ENCODE data around the gene QSOX1.

DNA sequence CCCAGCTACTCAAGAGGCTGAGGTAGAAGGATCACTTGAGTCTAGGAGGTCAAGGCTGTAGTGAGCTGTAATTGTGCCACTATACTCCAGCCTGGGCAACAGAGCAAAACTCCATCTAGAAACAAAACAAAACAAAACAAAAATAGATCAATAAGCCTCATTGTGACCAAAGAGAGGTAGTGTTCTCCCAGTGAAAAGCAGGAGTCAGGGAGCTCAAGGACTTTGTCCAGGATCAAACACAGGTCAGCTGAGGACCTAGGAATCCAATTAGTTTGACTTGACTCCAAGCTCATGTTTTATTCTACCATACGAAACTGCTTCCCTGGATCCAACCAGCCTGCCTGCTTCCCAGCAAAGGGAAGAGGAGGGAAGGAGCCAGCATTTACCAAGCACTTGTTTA is 21.5 kb upstream of the QSOX1 start:
- TF ChIP-seq, protein P1, sequence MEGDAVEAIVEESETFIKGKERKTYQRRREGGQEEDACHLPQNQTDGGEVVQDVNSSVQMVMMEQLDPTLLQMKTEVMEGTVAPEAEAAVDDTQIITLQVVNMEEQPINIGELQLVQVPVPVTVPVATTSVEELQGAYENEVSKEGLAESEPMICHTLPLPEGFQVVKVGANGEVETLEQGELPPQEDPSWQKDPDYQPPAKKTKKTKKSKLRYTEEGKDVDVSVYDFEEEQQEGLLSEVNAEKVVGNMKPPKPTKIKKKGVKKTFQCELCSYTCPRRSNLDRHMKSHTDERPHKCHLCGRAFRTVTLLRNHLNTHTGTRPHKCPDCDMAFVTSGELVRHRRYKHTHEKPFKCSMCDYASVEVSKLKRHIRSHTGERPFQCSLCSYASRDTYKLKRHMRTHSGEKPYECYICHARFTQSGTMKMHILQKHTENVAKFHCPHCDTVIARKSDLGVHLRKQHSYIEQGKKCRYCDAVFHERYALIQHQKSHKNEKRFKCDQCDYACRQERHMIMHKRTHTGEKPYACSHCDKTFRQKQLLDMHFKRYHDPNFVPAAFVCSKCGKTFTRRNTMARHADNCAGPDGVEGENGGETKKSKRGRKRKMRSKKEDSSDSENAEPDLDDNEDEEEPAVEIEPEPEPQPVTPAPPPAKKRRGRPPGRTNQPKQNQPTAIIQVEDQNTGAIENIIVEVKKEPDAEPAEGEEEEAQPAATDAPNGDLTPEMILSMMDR (IDR thresholded peaks at IDR 0.05; ENCODE audit: insufficient read depth, low read length, poor library complexity, severe bottlenecking): no peak
- no peak for TF ChIP-seq EZH2phosphoT487 (conservative IDR thresholded peaks at IDR 0.05; ENCODE audit: low read length)

All from SU-DHL-6 (cell line).